D721Med (cell line): Measurements from ENCODE around the gene MYO15B.

ENCODE experiments used
- DNase-seq: peaks from one replicate; pipeline ENCODE4 v3.0.0; 2011; ENCODE audit warnings: low spot score; ENCODE audit not compliant: insufficient read length
- FAIRE-seq: peaks from 2 replicates; lab custom pipeline; 2011; peaks lifted over from hg19 to GRCh38; lab: Jason Lieb, UNC
- CTCF ChIP-seq: IDR thresholded peaks from 2 replicates; pipeline ENCODE4 v1.5.1; 2012; ENCODE audit warnings: mild to moderate bottlenecking, control low read depth; ENCODE audit not compliant: insufficient read depth; ENCODE audit errors: missing control alignments

The MYO15B gene

DNA sequence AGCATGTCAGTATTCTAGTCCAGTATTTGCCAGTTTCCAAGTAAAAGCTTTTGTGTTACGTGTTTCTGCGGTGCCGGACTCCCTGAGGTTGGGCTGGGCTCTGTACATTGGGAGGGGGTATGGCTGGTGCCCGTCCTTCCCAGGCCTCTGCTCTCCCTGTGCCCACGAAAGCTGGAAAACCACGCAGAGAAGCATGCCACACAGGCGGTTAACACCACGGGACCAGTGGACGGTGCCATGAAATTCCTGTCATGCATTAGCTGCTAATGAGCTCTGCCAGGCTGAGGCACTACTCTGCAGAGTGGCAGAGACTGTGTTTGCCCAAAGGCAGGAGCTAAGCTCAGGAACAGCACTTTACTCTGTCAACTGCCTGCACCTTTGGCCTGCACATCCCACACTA is 53.7 kb downstream of the MYO15B start:
- DNase-seq (no peak), FAIRE-seq (no peak)
- no peak for TF ChIP-seq CTCF

GRCh38 chr17:75642182-75642783 is 54.7 kb downstream of the MYO15B start:
- no peak for FAIRE-seq
- no peak for DNase-seq
- TF ChIP-seq CTCF = no peak

- FAIRE-seq (no peak), DNase-seq (no peak)
- TF ChIP-seq CTCF = no peak
These were observed 55.4 kb downstream of the MYO15B start for GRCh38 chr17:75642784-75643642.

GRCh38 chr17:75643643-75644017 is 56.0 kb downstream of the MYO15B start:
- DNase-seq (no peak), FAIRE-seq (no peak)
- TF ChIP-seq CTCF = no peak

- no peak for DNase-seq
- TF ChIP-seq CTCF = no peak
- FAIRE-seq = no peak
These were observed 57.9 kb downstream of the MYO15B start for GRCh38 chr17:75645501-75645888.

GRCh38 chr17:75645889-75646637 is 58.5 kb downstream of the MYO15B start:
- FAIRE-seq (no peak), DNase-seq (no peak)
- no peak for TF ChIP-seq CTCF
